ENCODE results near the gene KCND3.

The KCND3 gene

GRCh38 chr1:111967886-111968285 is 21.6 kb downstream of the KCND3 start:
- H3K36me3 ChIP-seq (ENCODE audit: control insufficient read depth, low read length): no peaks in the 10 kb centered on the region
- TF ChIP-seq EZH2phosphoT487 (IDR thresholded peaks at IDR 0.05; ENCODE audit: borderline replicate concordance, low read length): no peak
- TF ChIP-seq, protein P1, sequence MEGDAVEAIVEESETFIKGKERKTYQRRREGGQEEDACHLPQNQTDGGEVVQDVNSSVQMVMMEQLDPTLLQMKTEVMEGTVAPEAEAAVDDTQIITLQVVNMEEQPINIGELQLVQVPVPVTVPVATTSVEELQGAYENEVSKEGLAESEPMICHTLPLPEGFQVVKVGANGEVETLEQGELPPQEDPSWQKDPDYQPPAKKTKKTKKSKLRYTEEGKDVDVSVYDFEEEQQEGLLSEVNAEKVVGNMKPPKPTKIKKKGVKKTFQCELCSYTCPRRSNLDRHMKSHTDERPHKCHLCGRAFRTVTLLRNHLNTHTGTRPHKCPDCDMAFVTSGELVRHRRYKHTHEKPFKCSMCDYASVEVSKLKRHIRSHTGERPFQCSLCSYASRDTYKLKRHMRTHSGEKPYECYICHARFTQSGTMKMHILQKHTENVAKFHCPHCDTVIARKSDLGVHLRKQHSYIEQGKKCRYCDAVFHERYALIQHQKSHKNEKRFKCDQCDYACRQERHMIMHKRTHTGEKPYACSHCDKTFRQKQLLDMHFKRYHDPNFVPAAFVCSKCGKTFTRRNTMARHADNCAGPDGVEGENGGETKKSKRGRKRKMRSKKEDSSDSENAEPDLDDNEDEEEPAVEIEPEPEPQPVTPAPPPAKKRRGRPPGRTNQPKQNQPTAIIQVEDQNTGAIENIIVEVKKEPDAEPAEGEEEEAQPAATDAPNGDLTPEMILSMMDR (IDR thresholded peaks at IDR 0.05; ENCODE audit: low read depth, low read length, poor library complexity, severe bottlenecking): no peak
- no peaks in the 10 kb centered on the region for H3F3A ChIP-seq (ENCODE audit: control insufficient read depth, insufficient read depth)
- no peaks in the 10 kb centered on the region for H3K9me2 ChIP-seq (replicated peaks; ENCODE audit: control insufficient read depth, low read length)
- H3K27ac ChIP-seq (ENCODE audit: low read depth, low read length): no peak overlapping the region
- no peaks in the 10 kb centered on the region for H4K20me1 ChIP-seq (ENCODE audit: control insufficient read depth, insufficient read depth, low read depth, low read length)
- H3K4me1 ChIP-seq (ENCODE audit: control insufficient read depth, low read length): no peaks in the 10 kb centered on the region
- H3K4me2 ChIP-seq (ENCODE audit: low read length): no peak overlapping the region
- no peak overlapping the region for H3K4me3 ChIP-seq (ENCODE audit: low read length)
- no peaks in the 10 kb centered on the region for H3K9me3 ChIP-seq (ENCODE audit: control insufficient read depth, insufficient read depth, low read length)
- no peaks in the 10 kb centered on the region for H3K79me2 ChIP-seq (ENCODE audit: control insufficient read depth, low read length)
- H3K27me3 ChIP-seq (ENCODE audit: control insufficient read depth, low read length): peaks cover 24% of the 10 kb centered on the region

GRCh38 chr1:111967067-111967690 is 22.3 kb downstream of the KCND3 start:
- no peak overlapping the region for H3K4me3 ChIP-seq (ENCODE audit: low read length)
- H3K9me2 ChIP-seq (replicated peaks; ENCODE audit: control insufficient read depth, low read length): no peaks in the 10 kb centered on the region
- no peaks in the 10 kb centered on the region for H3K36me3 ChIP-seq (ENCODE audit: control insufficient read depth, low read length)
- no peak overlapping the region for H3K27ac ChIP-seq (ENCODE audit: low read depth, low read length)
- H3K79me2 ChIP-seq (ENCODE audit: control insufficient read depth, low read length): no peaks in the 10 kb centered on the region
- H3K27me3 ChIP-seq (ENCODE audit: control insufficient read depth, low read length): peaks cover 23% of the 10 kb centered on the region
- no peaks in the 10 kb centered on the region for H3F3A ChIP-seq (ENCODE audit: control insufficient read depth, insufficient read depth)
- TF ChIP-seq EZH2phosphoT487 (IDR thresholded peaks at IDR 0.05; ENCODE audit: borderline replicate concordance, low read length): no peak
- TF ChIP-seq, protein P1 (IDR thresholded peaks at IDR 0.05; ENCODE audit: low read depth, low read length, poor library complexity, severe bottlenecking): no peak
- H4K20me1 ChIP-seq (ENCODE audit: control insufficient read depth, insufficient read depth, low read depth, low read length): no peaks in the 10 kb centered on the region
- no peaks in the 10 kb centered on the region for H3K9me3 ChIP-seq (ENCODE audit: control insufficient read depth, insufficient read depth, low read length)
- no peaks in the 10 kb centered on the region for H3K4me1 ChIP-seq (ENCODE audit: control insufficient read depth, low read length)
- no peak overlapping the region for H3K4me2 ChIP-seq (ENCODE audit: low read length)

- TF ChIP-seq EZH2phosphoT487 (IDR thresholded peaks at IDR 0.05; ENCODE audit: borderline replicate concordance, low read length): no peak
- TF ChIP-seq, protein P1 (IDR thresholded peaks at IDR 0.05; ENCODE audit: low read depth, low read length, poor library complexity, severe bottlenecking): no peak
- H4K20me1 ChIP-seq (ENCODE audit: control insufficient read depth, insufficient read depth, low read depth, low read length): no peaks in the 10 kb centered on the region
- H3K9me3 ChIP-seq (ENCODE audit: control insufficient read depth, insufficient read depth, low read length): no peaks in the 10 kb centered on the region
- no peaks in the 10 kb centered on the region for H3K9me2 ChIP-seq (replicated peaks; ENCODE audit: control insufficient read depth, low read length)
- no peaks in the 10 kb centered on the region for H3K4me1 ChIP-seq (ENCODE audit: control insufficient read depth, low read length)
- H3K36me3 ChIP-seq (ENCODE audit: control insufficient read depth, low read length): no peaks in the 10 kb centered on the region
- no peak overlapping the region for H3K27ac ChIP-seq (ENCODE audit: low read depth, low read length)
- H3K4me3 ChIP-seq (ENCODE audit: low read length): no peak overlapping the region
- no peaks in the 10 kb centered on the region for H3K79me2 ChIP-seq (ENCODE audit: control insufficient read depth, low read length)
- peaks cover 25% of the 10 kb centered on the region for H3K27me3 ChIP-seq (ENCODE audit: control insufficient read depth, low read length)
- no peak overlapping the region for H3K4me2 ChIP-seq (ENCODE audit: low read length)
- H3F3A ChIP-seq (ENCODE audit: control insufficient read depth, insufficient read depth): no peaks in the 10 kb centered on the region
These were observed 23.6 kb downstream of the KCND3 start for GRCh38 chr1:111965781-111966443.
